Measurements from ENCODE around the gene SS18L1. TPM values are rescaled to one million over a fixed set of nuclear protein-coding genes. Genes with fewer than 3 reads are reported as not detected.
A peak's percentile ranks its signal among the peaks of the same experiment; 100 is the strongest.

SS18L1 gene
- polyA plus RNA-seq, 6 donors from 2014 or later = 0.41 to 1.7 (median 1.2) TPM; not detected in 1

- Mint-ChIP-seq H3K27ac (no peak overlapping the region), H3K4me3 (no peak overlapping the region), H3K9me3 (no peaks in the 10 kb centered on the region), H3K4me1 (peaks cover 3 to 11% (median 8%) of the 10 kb centered on the region in 3 donors), H3K36me3 (peaks cover 0 to 8% of the 10 kb centered on the region in 2 donors), H3K27me3 (no peaks in the 10 kb centered on the region)
- DNase-seq (no peak), ATAC-seq (ENCODE audit: low read depth in 2 of 2) (no peak)
Observed at GRCh38 chr20:62178316-62179161, 35.0 kb downstream of the SS18L1 start.

- Mint-ChIP-seq H3K4me1 (peaks cover 8 to 17% (median 10%) of the 10 kb centered on the region in 3 donors), H3K36me3 (peaks cover 0 to 8% of the 10 kb centered on the region in 2 donors), H3K27ac (no peak overlapping the region), H3K27me3 (no peaks in the 10 kb centered on the region), H3K9me3 (no peaks in the 10 kb centered on the region), H3K4me3 (no peak overlapping the region)
- no peak for DNase-seq
- no peak for ATAC-seq (ENCODE audit: low read depth in 2 of 2)
Observed at GRCh38 chr20:62179162-62179504, 35.6 kb downstream of the SS18L1 start.

- Mint-ChIP-seq H3K9me3 (no peaks in the 10 kb centered on the region), H3K36me3 (no peaks in the 10 kb centered on the region), H3K27ac (peak overlapping the region in 5 of 6 donors; percentile 86 to 100 (median 97)), H3K4me1 (peaks cover 21 to 31% (median 25%) of the 10 kb centered on the region in 3 donors), H3K27me3 (no peaks in the 10 kb centered on the region), H3K4me3 (peak overlapping the region; percentile 91 to 97 (median 94))
- DNase-seq (no peak), ATAC-seq (ENCODE audit: low read depth in 2 of 2) (no peak)
Observed at GRCh38 chr20:62181808-62182207, 38.2 kb downstream of the SS18L1 start.

GRCh38 chr20:62182469-62183425 lies 39.2 kb downstream of the SS18L1 start, which contains the start of gene MTG2:
MTG2 (plus strand) TSS chr20:62183028; CDS start chr20:62193421, 10,393 bp downstream.
- DNase-seq = peak; percentile 90
- H3K4me1 Mint-ChIP-seq = peaks cover 27 to 38% (median 32%) of the 10 kb centered on the region in 3 donors
- peak within 1 kb of the TSS; percentile 92 to 100 (median 97) for H3K27ac Mint-ChIP-seq
- H3K27me3 Mint-ChIP-seq = no peaks in the 10 kb centered on the region
- ATAC-seq (ENCODE audit: low read depth in 2 of 2) = peak; percentile 92 to 94
- no peaks in the 10 kb centered on the region for H3K9me3 Mint-ChIP-seq
- peak within 1 kb of the TSS; percentile 91 to 97 (median 94) for H3K4me3 Mint-ChIP-seq
- no peaks in the 10 kb centered on the region for H3K36me3 Mint-ChIP-seq

- DNase-seq (no peak), ATAC-seq (ENCODE audit: low read depth in 2 of 2) (no peak)
- Mint-ChIP-seq H3K27me3 (no peaks in the 10 kb centered on the region), H3K27ac (peak overlapping the region; percentile 60 to 100 (median 96)), H3K4me3 (peak overlapping the region; percentile 91 to 97 (median 94)), H3K4me1 (peaks cover 28 to 39% (median 39%) of the 10 kb centered on the region in 3 donors), H3K36me3 (no peaks in the 10 kb centered on the region), H3K9me3 (no peaks in the 10 kb centered on the region)
Observed at GRCh38 chr20:62183426-62184142, 40.0 kb downstream of the SS18L1 start.

GRCh38 chr20:62186096-62186426 lies 42.5 kb downstream of the SS18L1 start:
- H3K9me3 Mint-ChIP-seq = no peaks in the 10 kb centered on the region
- no peak for DNase-seq
- peak overlapping the region in 2 of 6 donors; percentile 24 to 86 for H3K27ac Mint-ChIP-seq
- H3K4me3 Mint-ChIP-seq = no peak overlapping the region
- no peak for ATAC-seq (ENCODE audit: low read depth in 2 of 2)
- H3K27me3 Mint-ChIP-seq = no peaks in the 10 kb centered on the region
- peaks cover 28 to 48% (median 42%) of the 10 kb centered on the region in 3 donors for H3K4me1 Mint-ChIP-seq
- no peaks in the 10 kb centered on the region for H3K36me3 Mint-ChIP-seq

- Mint-ChIP-seq H3K9me3 (no peaks in the 10 kb centered on the region), H3K36me3 (no peaks in the 10 kb centered on the region), H3K27me3 (no peaks in the 10 kb centered on the region), H3K27ac (peak overlapping the region; percentile 6 to 78 (median 39)), H3K4me1 (peaks cover 23 to 48% (median 36%) of the 10 kb centered on the region in 3 donors), H3K4me3 (peak overlapping the region in 2 of 8 donors; percentile 7 to 70)
- ATAC-seq (ENCODE audit: low read depth in 2 of 2) = no peak
- no peak for DNase-seq
Observed at GRCh38 chr20:62186887-62187866, 43.6 kb downstream of the SS18L1 start.

GRCh38 chr20:62190639-62191411 lies 47.3 kb downstream of the SS18L1 start:
- H3K27ac Mint-ChIP-seq = no peak overlapping the region
- DNase-seq (no peak), ATAC-seq (ENCODE audit: low read depth in 2 of 2) (no peak)
- H3K36me3 Mint-ChIP-seq = peaks cover 0 to 7% of the 10 kb centered on the region in 2 donors
- H3K27me3 Mint-ChIP-seq = no peaks in the 10 kb centered on the region
- no peaks in the 10 kb centered on the region for H3K9me3 Mint-ChIP-seq
- H3K4me3 Mint-ChIP-seq = peak overlapping the region in 1 of 8 donors; percentile 37
- H3K4me1 Mint-ChIP-seq = peaks cover 10 to 31% (median 14%) of the 10 kb centered on the region in 3 donors

GRCh38 chr20:62191781-62192559 lies 48.4 kb downstream of the SS18L1 start:
- Mint-ChIP-seq H3K27ac (peak overlapping the region in 1 of 6 donors; percentile 12), H3K4me1 (peaks cover 6 to 26% (median 11%) of the 10 kb centered on the region in 3 donors), H3K4me3 (no peak overlapping the region), H3K9me3 (no peaks in the 10 kb centered on the region), H3K27me3 (no peaks in the 10 kb centered on the region), H3K36me3 (peaks cover 0 to 8% of the 10 kb centered on the region in 2 donors)
- DNase-seq (no peak), ATAC-seq (ENCODE audit: low read depth in 2 of 2) (no peak)

- no peak overlapping the region for H3K4me3 Mint-ChIP-seq
- ATAC-seq (ENCODE audit: low read depth in 2 of 2) (no peak), DNase-seq (no peak)
- peaks cover 2 to 22% (median 7%) of the 10 kb centered on the region in 3 donors for H3K4me1 Mint-ChIP-seq
- peaks cover 0 to 8% of the 10 kb centered on the region in 2 donors for H3K36me3 Mint-ChIP-seq
- H3K27ac Mint-ChIP-seq = no peak overlapping the region
- no peaks in the 10 kb centered on the region for H3K9me3 Mint-ChIP-seq
- no peaks in the 10 kb centered on the region for H3K27me3 Mint-ChIP-seq
Observed at GRCh38 chr20:62192635-62193034, 49.1 kb downstream of the SS18L1 start.
